HG02763 (cell line): ENCODE measurements around the gene TSPAN17.

Experiments used
- ATAC-seq: cut with Tn5 transposase; IDR thresholded peaks from one replicate; pipeline ENCODE4 v1.9.1; 2021; ENCODE audit warnings: mild to moderate bottlenecking, moderate library complexity; ENCODE audit not compliant: unreplicated experiment

TSPAN17 gene

DNA sequence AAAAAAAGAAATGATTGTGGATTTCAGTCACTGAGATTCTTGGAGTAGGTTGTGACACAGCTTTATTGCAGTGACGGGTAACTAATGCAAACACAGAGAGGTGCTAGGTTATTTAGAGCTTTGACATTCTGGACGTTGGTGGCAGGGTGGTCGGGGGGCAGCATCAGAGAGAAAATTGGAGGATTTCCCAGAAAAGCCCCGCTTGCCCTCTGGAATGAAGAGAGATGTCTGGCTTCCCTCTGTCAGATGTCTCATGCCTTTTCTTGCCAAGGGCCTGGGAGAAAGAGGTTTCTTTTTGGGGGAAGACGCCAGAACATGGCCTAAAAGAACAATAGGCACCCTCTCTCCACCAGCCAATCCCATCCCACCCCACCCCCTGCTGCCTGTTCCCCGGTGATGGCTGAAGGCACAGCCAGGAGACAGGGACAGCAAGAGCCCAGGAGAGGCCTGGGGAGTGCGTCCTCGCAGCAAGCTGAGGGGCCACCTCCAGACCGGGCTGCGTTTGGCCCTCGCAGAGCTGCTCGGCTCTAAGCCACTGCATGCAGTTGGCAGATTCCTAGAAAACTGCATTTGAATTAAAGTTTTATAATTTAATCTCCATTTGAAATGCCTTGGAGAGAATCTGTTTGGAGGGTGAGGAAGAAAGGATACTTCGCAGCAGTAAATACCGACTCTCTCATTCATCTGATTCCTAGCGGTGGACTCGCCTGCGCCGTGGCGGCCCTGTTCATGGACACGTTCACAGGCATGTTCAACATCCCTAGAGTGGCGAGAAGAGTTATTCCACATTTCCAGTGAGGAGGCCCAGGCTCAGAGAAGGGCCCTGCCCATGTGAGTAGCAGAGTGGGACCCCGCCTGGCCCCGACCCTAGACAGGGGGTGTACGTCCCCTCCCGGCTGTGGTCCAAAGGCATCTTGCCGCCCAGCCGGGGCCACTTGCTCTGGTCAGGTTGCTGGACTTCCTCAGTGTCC is 55.7 kb downstream of the TSPAN17 start:
- ATAC-seq = no peak

DNA sequence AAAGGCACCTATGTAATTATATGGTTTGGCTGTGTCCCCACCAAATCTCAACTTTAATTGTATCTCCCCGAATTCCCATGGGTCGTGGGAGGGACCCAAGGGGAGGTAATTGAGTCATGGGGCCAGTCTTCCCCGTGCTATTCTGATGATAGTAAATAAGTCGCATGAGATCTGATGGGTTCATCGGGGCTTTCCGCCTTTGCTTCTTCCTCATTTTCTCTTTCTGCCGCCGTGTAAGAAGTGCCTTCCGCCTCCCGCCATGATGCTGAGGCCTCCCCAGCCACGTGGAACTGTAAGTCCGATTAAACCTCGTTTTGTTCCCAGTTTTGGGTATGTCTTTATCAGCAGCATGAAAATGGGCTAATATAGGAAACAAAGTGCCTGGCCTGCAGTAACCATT is 56.6 kb downstream of the TSPAN17 start:
- ATAC-seq = no peak

DNA sequence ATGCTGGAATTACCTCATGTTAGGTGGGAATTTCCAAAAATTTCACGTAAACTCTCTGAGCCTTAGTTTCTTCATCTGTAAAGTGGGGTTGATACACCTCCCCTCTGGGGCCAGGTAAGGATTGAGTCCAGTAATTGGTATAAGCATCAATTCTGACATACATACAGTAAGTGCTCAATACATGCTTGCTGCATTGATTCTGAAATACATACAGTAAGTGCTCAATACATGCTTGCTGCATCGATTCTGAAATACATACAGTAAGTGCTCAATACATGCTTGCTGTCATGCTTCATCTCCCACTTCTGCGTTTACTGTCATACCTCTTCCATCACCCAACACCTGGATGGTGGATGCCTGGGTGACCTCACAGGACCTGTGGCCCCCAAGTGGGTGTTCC is 57.1 kb downstream of the TSPAN17 start:
- ATAC-seq = no peak

DNA sequence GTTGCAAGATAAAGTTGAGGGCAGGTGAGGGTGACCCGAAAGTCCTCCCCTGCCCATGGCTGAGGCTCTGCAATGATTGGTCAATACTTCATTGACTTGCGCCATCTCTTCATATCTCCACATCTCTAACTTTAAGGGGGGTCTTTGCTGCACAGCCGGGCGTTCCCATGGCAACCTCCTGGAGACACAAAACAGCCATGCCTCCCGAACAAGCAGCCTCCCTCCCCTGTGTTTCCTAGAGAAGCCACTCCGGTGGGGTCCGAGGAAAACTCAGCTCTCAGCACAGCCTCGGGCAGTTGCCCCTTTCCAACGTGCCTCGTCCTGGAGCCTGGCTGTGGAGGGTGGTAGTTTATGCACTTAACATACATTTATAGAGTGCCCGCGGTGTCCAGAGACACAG is 57.5 kb downstream of the TSPAN17 start:
- ATAC-seq = no peak
